PC-3 (cell line): ENCODE measurements around the gene DLGAP1.

ENCODE experiments used
- CTCF ChIP-seq: fragments of 300-600 bp; sonication (generic); conservative IDR thresholded peaks from 2 replicates; pipeline ENCODE4 v1.5.1; 2017; ENCODE audit warnings: antibody characterized with exemption, low read depth, mild to moderate bottlenecking, low read length
- EZH2 ChIP-seq: fragments of 300-600 bp; sonication (generic); IDR thresholded peaks from one replicate; pipeline ENCODE4 v1.6.1; 2017; ENCODE audit warnings: antibody characterized with exemption, mild to moderate bottlenecking, low read length; ENCODE audit not compliant: unreplicated experiment
- EZH2phosphoT487 ChIP-seq: fragments of 300-600 bp; sonication (generic); IDR thresholded peaks from 2 replicates; pipeline ENCODE4 v1.6.1; 2018; ENCODE audit warnings: mild to moderate bottlenecking, antibody characterized with exemption, low read length, borderline replicate concordance

GRCh38 chr18:3712491-3712890 lies 742.6 kb downstream of the DLGAP1 start:
- no peak for TF ChIP-seq EZH2
- no peak for TF ChIP-seq CTCF
- no peak for TF ChIP-seq EZH2phosphoT487
